Limb (tissue), 2 donors: ENCODE results near the gene ANKRD28.
"Not testable (repeated sequence)": the region's sequence is repeated elsewhere in the genome, so short reads cannot be mapped to it uniquely, and the experiment has no call there.

Experiments
- DNase-seq, 2 donors: peaks; one replicate each; pipeline ENCODE4 v3.0.0-alpha.2; 2016; ENCODE audit errors: extremely low spot score in 2 of 2

The ANKRD28 gene

GRCh38 chr3:15637131-15637951, 160.4 kb downstream of the ANKRD28 start:
- no peak for DNase-seq

- DNase-seq: no peak
Observed at GRCh38 chr3:15636028-15636709, 161.6 kb downstream of the ANKRD28 start.

- peak; percentile 72 to 90 for DNase-seq
Observed at GRCh38 chr3:15635121-15635661, 162.6 kb downstream of the ANKRD28 start.

GRCh38 chr3:15634671-15635070, 163.1 kb downstream of the ANKRD28 start:
- DNase-seq: no peak

GRCh38 chr3:15633766-15634598, 163.8 kb downstream of the ANKRD28 start:
- DNase-seq: peak in 1 of 2 donors; percentile 32

- no peak for DNase-seq
Observed at GRCh38 chr3:15633159-15633558, 164.6 kb downstream of the ANKRD28 start.

GRCh38 chr3:15632212-15632580, 165.6 kb downstream of the ANKRD28 start:
- DNase-seq: no peak

GRCh38 chr3:15631426-15632211, 166.2 kb downstream of the ANKRD28 start:
- DNase-seq: no peak

- DNase-seq: peak in 1 of 2 donors; percentile 77
Observed at GRCh38 chr3:15630646-15631350, 167.0 kb downstream of the ANKRD28 start.

- DNase-seq: peak in 1 of 2 donors; percentile 85
Observed at GRCh38 chr3:15629860-15630597, 167.8 kb downstream of the ANKRD28 start.

- DNase-seq: no peak
Observed at GRCh38 chr3:15628967-15629366, 168.8 kb downstream of the ANKRD28 start.

- no peak for DNase-seq
Observed at GRCh38 chr3:15623535-15624440, 174.0 kb downstream of the ANKRD28 start.

- DNase-seq: not testable (repeated sequence)
Observed at GRCh38 chr3:15619659-15620464, 177.9 kb downstream of the ANKRD28 start.
